ENCODE measurements around the gene QSOX2.

DNA sequence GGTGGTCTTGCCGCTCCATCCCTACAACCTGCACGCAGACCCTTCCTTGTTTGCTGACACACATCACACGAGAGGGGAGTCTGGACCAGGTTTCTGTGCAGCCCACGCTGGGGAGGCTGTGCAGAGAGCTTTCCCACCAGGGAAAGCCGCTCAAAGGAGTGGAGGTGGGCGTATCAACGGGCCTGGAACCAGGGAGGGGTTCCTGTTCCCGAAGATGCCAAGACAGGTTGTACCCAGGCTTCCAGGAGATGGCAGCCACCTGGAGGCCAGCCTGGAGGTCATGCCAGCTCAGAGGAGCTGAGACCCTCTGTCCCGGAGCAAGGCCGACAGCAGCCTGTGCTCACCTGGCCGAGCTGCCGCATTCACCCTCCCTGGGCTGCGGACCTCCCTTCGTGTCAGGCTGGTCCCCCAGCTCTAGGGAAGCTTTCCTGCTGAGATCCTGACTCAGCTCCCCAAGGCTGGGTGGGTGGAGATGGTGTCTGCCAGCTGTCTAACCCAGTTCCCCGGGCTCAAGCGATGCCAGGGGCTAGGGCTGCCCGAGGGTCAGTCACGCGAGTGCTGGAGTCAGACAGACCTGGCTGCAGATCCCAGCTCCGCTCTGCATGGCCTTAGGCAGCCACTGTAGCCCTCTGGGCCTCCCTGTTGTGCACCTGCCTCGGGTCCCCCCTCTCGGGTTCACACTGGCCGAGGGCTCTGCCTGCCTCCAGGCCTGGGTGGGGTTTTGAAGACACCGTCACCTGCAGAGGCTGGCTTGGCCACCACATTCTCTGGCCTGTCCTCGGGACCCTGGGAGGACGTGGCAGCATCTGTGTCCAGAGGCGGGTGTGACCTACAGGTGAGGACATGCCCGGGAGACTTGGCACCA, 28.5 kb upstream of the QSOX2 start:
- TF ChIP-seq, protein P1, sequence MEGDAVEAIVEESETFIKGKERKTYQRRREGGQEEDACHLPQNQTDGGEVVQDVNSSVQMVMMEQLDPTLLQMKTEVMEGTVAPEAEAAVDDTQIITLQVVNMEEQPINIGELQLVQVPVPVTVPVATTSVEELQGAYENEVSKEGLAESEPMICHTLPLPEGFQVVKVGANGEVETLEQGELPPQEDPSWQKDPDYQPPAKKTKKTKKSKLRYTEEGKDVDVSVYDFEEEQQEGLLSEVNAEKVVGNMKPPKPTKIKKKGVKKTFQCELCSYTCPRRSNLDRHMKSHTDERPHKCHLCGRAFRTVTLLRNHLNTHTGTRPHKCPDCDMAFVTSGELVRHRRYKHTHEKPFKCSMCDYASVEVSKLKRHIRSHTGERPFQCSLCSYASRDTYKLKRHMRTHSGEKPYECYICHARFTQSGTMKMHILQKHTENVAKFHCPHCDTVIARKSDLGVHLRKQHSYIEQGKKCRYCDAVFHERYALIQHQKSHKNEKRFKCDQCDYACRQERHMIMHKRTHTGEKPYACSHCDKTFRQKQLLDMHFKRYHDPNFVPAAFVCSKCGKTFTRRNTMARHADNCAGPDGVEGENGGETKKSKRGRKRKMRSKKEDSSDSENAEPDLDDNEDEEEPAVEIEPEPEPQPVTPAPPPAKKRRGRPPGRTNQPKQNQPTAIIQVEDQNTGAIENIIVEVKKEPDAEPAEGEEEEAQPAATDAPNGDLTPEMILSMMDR (tag by site-specific recombination; IDR thresholded peaks at IDR 0.05), result no peak
- TF ChIP-seq ZNF274 (IDR thresholded peaks at IDR 0.05; ENCODE audit: low read length) (no peak), ZNF274 (tag by site-specific recombination; IDR thresholded peaks at IDR 0.05; ENCODE audit: borderline replicate concordance) (no peak), ZNF776 (tag by site-specific recombination; IDR thresholded peaks at IDR 0.05; ENCODE audit: borderline replicate concordance) (no peak)

Data from HEK293 (cell line).